Gastroesophageal sphincter (tissue), 4 donors: ENCODE results near the gene ENO3. TPM values are rescaled to one million over a fixed set of nuclear protein-coding genes. Genes with fewer than 3 reads are reported as not detected.

Experiments used
- ATAC-seq: fragments of 150-250 bp; one replicate; pipeline ENCODE4 v1.9.1; 2016; ENCODE audit warnings: mild to moderate bottlenecking, moderate library complexity
- H3K27ac ChIP-seq, 4 donors: fragments of 200-600 bp; sonication (generic) in 3 of 4; 1 replicate in 3 of 4; 2 replicates in 1 of 4; pipeline ENCODE4 v1.5.1; 2016 to 2019
- H3K27me3 ChIP-seq: fragments of 200-600 bp; sonication (generic); one replicate; pipeline ENCODE4 v1.5.1; 2019
- H3K36me3 ChIP-seq, 2 donors: fragments of 200-600 bp; sonication (generic); one replicate each; pipeline ENCODE4 v1.5.1; 2019; ENCODE audit warnings: control low read depth in 1 of 2
- H3K4me1 ChIP-seq, 3 donors: fragments of 200-600 bp; sonication (generic); 1 replicate in 2 of 3; 2 replicates in 1 of 3; pipeline ENCODE4 v1.5.1; 2016 to 2019; ENCODE audit warnings: control low read depth in 2 of 3
- H3K4me3 ChIP-seq, 2 donors: fragments of 200-600 bp; sonication (generic); one replicate each; pipeline ENCODE4 v1.5.1; 2019; ENCODE audit warnings: mild to moderate bottlenecking in 1 of 2, moderate library complexity in 1 of 2
- H3K9me3 ChIP-seq, 3 donors: fragments of 200-600 bp; sonication (generic); one replicate each; pipeline ENCODE4 v1.5.1; 2017 to 2019; ENCODE audit warnings: control low read depth in 2 of 3
- CTCF ChIP-seq, 4 experiments: fragments of 200-600 bp in 2 of 4; fragments of 450-650 bp in 2 of 4; sonication (generic) in 1 of 4; IDR thresholded peaks; one replicate each; pipeline ENCODE4 v1.5.1; 2017 to 2019; ENCODE audit warnings: antibody characterized with exemption in 4 of 4, mild to moderate bottlenecking in 2 of 4, moderate library complexity in 2 of 4
- EP300 ChIP-seq: sonication (generic); formaldehyde crosslinking; IDR thresholded peaks from one replicate; pipeline ENCODE4 v1.6.1; 2017; ENCODE audit warnings: antibody characterized with exemption, mild to moderate bottlenecking
- POLR2A ChIP-seq, 2 donors: fragments of 450-650 bp; IDR thresholded peaks; one replicate each; pipeline ENCODE4 v1.6.1; 2017; ENCODE audit warnings: antibody characterized with exemption in 2 of 2, mild to moderate bottlenecking in 2 of 2, moderate library complexity in 1 of 2
- POLR2AphosphoS5 ChIP-seq: sonication (generic); formaldehyde crosslinking; IDR thresholded peaks from one replicate; pipeline ENCODE4 v1.6.1; 2017; ENCODE audit warnings: antibody characterized with exemption
- WGBS, 2 donors: methylation state at CpG; one replicate each; pipeline ENCODE4 v1.1.5; 2018; ENCODE audit warnings: low coverage in 1 of 2; 5-methylcytosine and 5-hydroxymethylcytosine counted together
- total RNA-seq, 4 donors: library from RNA; depleted of rRNA; stranded (reverse); fragments of >200 nt; gene quantifications; one replicate each; pipeline ENCODE4 v1.1.0, GENCODE V29; 2016

Gene ENO3
- total RNA-seq, 4 donors from 2014 or later = 1.5 to 16.2 (median 7.6) TPM

- 83% methylated on average over 1 of the region's 11 CpGs; no CpG with 5 or more reads in 1 of the 2 donors for WGBS, 2 donors
- peaks cover 0 to 63% (median 25%) of the 10 kb centered on the region in 3 donors for H3K4me1 ChIP-seq
Measured at GRCh38 chr17:4938069-4938491, 12.8 kb upstream of the ENO3 start.

GRCh38 chr17:4938688-4939545 lies 12.0 kb upstream of the ENO3 start:
- TF ChIP-seq POLR2AphosphoS5 (no peak), POLR2A (IDR thresholded peaks at IDR 0.05) (no peak)
- Histone ChIP-seq H3K27me3 (no peaks in the 10 kb centered on the region), H3K36me3 (peaks cover 0 to 57% of the 10 kb centered on the region in 2 donors), H3K4me1 (peaks cover 0 to 65% (median 25%) of the 10 kb centered on the region in 3 donors), H3K27ac (peak overlapping the region; percentile 27 to 96 (median 92)), H3K9me3 (no peaks in the 10 kb centered on the region), H3K4me3 (peak overlapping the region; percentile 88 to 89)
- no peak for ATAC-seq
- 75 to 100% methylated on average over 1 to 4 of the region's 19 CpGs for WGBS, 2 donors

More at GRCh38 chr17:4938069-4938491, 12.8 kb upstream of the ENO3 start:
- Histone ChIP-seq H3K27ac (peak overlapping the region in 3 of 4 donors; percentile 90 to 96 (median 93)), H3K36me3 (peaks cover 0 to 48% of the 10 kb centered on the region in 2 donors), H3K4me3 (peak overlapping the region in 1 of 2 donors; percentile 88), H3K27me3 (no peaks in the 10 kb centered on the region), H3K9me3 (no peaks in the 10 kb centered on the region)
- no peak for TF ChIP-seq POLR2AphosphoS5
- no peak for TF ChIP-seq CTCF (IDR thresholded peaks at IDR 0.05)
- no peak for TF ChIP-seq POLR2A (IDR thresholded peaks at IDR 0.05)
- TF ChIP-seq EP300 = no peak
- no peak for ATAC-seq

- TF ChIP-seq CTCF (IDR thresholded peaks at IDR 0.05) (no peak), EP300 (no peak), POLR2AphosphoS5 (no peak), POLR2A (IDR thresholded peaks at IDR 0.05) (no peak)
- no CpG with 5 or more reads among the region's 16 CpGs for whole genome bisulfite sequencing, 2 donors
- Histone ChIP-seq H3K27me3 (no peaks in the 10 kb centered on the region), H3K36me3 (peaks cover 0 to 62% of the 10 kb centered on the region in 2 donors), H3K9me3 (no peaks in the 10 kb centered on the region), H3K4me3 (peak overlapping the region; percentile 88 to 89), H3K4me1 (peaks cover 0 to 65% (median 26%) of the 10 kb centered on the region in 3 donors), H3K27ac (peak overlapping the region; percentile 27 to 96 (median 92))
- no peak for ATAC-seq
Measured at GRCh38 chr17:4939546-4939795, 11.4 kb upstream of the ENO3 start.

GRCh38 chr17:4939796-4940554 lies 10.9 kb upstream of the ENO3 start, which contains the start of the genes RNF167 and SLC25A11:
Gene RNF167, plus strand, starts transcription at chr17:4940268. Its CDS starts 642 bp downstream, at chr17:4940910.
Gene SLC25A11, minus strand, starts transcription at chr17:4940046. Its CDS starts 136 bp downstream, at chr17:4939910.
- 0 to 1% methylated on average over 22 to 45 of the region's 72 CpGs for WGBS, 2 donors
- no peak for TF ChIP-seq EP300
- peak; percentile 24 for TF ChIP-seq POLR2AphosphoS5
- peak; percentile 62 to 79 for TF ChIP-seq POLR2A (IDR thresholded peaks at IDR 0.05)
- TF ChIP-seq CTCF (IDR thresholded peaks at IDR 0.05) = peak in 2 of 4 experiments; percentile 14 to 42
- peaks cover 0 to 69% (median 31%) of the 10 kb centered on the region in 3 donors for H3K4me1 ChIP-seq
- no peaks in the 10 kb centered on the region for H3K27me3 ChIP-seq
- no peaks in the 10 kb centered on the region for H3K9me3 ChIP-seq
- peaks cover 0 to 67% of the 10 kb centered on the region in 2 donors for H3K36me3 ChIP-seq
- peak within 1 kb of the TSS; percentile 88 to 89 for H3K4me3 ChIP-seq
- ATAC-seq = peak; percentile 96
- peak within 1 kb of the TSS; percentile 79 to 96 (median 92) for H3K27ac ChIP-seq
